Measurements from ENCODE around the gene APOB.

The APOB gene

DNA sequence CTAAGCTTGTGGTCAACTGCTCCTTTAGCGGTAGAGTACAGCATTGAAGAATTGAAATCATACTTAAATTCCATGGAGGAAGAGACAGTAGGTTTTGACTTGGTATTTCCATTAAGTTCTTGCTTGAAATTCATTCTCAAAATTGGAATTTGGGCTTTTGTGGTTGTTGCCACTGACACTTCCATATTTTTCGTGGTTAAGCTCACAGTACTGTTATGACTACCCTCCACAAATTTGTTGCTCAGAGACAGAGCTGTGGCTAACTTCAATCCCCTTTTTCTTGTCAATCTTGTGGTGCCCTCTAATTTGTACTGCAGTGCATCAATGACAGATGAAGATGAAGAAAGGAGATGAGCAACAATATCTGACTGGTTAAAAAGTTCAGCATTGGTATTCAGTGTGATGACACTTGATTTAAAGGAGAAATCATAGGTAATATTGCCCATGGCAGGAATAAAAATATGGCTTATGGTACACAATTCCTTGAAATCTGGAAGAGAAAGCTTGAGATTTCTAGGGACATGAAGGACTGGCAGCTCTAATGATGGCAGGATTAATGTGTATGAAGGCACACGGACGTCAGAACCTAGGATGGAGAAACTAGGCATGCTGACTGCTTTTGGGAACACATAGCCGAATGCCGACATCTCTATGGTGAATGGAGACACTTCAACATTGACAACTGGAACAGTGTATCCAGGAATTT lies 37.3 kb downstream of the APOB start:
- DNase-seq: no peak
- intact Hi-C loops (cut with DNase I): no loop called here

DNA sequence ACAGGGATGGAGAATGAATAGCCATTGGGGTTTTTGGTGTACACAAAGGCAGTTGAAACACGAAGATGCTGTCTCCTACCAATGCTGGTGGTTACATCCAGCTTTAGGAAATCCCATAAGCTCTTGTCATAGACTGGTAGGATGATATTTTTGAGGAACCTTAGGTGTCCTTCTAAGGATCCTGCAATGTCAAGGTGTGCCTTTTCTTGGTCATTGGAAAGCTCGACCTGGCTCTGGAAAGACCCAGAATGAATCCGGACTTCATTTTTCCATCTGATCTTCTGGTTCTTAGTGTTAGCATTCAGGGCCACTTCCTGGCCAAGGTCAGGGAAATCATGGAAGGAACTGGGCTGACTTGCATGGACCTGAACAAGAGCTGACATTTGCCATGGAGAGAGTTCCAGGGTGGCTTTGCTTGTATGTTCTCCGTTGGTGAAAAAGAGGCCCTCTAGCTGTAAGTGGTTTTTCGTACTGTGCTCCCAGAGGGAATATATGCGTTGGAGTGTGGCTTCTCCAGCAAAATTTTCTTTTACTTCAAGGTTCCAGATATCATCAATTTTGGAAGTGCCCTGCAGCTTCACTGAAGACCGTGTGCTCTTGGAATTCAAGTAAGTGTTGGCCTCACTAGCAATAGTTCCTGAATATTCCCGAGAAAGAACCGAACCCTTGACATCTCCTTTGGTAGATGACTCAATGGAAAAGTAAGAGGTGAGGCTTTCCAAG lies 38.0 kb downstream of the APOB start:
- no peak for DNase-seq
- intact Hi-C loops (cut with DNase I): no loop called here

DNA sequence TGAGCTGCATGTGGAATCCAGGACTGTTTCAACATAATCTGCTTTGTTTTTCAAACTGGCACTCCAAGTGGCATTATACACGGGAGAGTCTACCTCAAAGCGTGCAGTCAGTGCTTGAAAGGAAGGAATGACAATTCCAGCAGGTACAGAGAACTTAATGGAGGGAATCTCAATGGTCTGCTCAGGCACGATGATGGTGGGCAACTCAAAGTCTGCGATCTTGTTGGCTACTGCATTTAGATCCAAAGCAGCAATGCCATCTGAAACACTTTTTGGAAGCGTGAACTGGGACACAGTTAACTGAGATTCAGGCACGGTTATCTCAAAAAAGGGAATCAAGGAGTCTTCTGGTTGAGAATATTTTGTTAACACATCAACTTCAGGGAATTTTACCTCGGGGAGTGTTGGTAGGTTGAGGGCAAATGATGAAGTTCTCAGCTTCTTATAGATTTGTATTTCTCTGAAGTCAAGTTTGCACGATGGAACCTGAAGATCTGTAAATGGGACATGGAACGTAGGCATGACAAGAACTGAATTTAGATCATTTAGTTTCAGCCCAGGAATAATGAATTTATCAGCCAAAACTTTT lies 38.7 kb downstream of the APOB start:
- DNase-seq: no peak
- intact Hi-C loops (cut with DNase I): no loop called here

DNA sequence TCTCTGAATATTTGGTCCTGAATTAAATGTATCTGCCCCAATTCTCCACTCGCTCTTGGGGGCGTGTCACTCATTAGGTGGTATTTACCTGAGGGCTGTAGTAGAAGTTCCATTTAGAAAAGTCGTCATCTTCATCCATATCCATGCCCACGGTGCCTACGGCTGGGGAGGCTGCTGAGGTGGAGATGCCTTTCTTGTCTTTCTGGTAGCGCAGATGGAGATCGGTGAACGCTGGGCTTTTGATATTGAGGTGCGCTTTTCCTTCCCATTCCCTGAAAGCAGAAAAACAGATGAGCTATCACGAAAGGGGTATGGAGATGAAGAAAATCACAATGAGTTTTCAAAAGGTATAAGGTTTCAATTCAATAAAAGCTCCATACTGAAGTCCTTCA lies 39.7 kb downstream of the APOB start:
- intact Hi-C loops (cut with DNase I): no loop called here
- no peak for DNase-seq

DNA sequence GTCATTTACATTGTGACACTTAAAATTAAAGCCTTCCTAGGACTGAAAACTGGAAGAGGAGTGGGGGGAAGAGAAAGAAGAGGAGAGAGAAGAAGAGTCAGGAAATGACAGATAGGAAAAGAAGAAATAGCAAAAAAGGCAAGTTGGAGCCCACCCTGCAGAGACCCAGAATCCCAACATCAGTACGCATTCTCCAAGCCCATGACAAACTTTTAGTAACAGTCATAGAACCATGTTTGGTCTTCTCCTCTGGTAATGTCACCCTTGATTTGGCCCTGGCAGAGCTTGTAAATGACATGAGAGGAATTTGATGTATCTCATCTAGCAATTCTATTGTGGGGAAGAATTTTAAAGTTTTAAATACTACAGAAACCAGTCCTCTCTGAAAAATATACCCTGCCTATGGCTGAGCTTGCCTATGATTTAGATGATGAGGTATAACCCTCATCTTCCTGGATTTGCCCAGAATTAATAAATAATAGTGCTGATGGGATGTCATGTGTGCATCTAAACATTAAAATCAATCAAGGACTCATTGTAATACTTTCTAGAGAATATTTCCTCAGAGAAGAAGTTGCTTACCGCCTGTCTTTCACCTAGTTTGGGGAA lies 40.2 kb downstream of the APOB start:
- no peak for DNase-seq
- intact Hi-C loops (cut with DNase I): no loop called here

DNA sequence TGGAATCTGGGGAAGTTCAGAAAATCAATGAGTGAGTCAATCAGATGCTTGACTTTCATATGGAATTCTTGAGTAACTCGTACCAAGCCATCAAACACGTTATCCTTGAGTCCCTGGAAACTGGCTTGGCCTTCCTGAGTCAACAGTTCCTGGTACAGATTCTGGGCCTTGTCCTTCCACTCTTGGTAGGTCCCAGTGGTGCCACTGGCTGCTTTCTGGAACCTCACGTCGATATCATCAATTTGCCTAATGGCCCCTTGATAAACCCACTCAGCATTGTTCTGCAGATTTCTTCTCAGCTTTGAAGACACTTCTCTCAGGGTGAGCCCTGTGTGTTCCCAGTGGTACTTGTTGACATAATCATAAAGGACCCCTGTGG lies 41.1 kb downstream of the APOB start:
- no peak for DNase-seq
- intact Hi-C loops (cut with DNase I): no loop called here

DNA sequence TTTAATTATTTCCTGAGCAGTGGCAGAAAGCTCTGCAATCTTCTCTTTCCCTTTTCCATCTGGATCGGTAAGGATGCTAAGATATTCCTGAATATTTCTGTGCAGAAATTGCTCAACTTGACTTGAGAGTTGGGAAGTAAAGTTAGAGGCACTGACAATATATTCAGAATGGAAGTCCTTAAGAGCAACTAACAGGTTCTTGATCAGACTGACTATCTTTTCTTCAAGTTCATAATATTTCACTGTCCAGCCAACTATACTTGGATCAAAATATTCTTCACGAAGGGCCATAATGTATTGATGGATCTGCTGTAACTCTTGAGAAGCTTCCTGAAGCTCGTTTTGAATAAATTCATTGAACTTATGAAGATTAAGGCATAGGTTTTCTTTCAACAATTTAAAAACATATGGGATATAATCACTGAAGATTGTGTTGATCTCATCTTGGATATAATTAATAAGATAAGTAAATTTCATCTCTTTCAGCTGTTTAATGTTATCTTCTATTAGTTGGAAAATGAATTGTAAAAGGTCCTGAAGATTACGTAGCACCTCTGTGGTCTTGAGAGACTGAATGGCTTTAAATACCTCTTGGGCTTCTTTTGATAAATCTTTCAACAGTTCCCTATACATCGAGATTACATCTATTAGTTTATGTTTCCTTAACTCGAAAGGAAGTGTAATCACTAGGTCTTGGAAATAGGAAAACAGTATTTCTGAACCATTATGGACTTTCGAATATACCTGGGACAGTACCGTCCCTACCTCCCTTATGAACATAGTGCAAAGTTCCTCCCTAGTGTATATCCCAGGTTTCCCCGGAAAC lies 41.7 kb downstream of the APOB start:
- DNase-seq: no peak
- intact Hi-C loops (cut with DNase I): no loop called here

DNA sequence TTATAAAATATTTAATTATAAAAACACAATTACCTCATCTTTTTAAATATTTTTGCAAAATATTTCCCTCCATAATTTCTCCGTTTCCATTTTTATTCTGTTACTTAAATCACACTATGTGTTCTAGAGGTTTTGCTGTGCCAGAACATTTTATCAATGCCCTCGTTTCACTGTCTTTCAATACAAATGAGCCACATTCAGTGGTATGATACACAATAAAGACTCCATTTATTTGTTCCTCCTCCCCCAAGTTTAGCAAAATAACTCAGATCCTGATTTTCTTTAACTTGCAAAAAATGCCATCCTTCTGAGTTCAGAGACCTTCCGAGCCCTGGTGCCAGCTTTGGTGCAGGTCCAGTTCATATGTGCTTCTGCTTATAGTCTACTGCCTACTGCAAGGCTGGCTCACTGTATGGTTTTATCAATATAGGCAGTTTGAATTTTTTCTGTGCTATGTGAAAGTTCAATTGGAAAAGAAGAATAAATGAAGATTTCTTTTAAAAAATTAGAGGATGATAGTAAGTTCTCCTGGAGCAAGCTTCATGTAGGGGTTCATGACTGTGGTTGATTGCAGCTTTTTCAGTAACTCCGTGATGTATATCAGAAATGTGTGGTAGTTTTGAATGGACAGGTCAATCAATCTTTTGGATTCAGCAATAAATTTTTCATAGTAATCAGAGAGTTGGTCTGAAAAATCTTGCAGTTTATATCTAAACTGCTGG lies 42.5 kb downstream of the APOB start:
- intact Hi-C loops (cut with DNase I): no loop called here

DNA sequence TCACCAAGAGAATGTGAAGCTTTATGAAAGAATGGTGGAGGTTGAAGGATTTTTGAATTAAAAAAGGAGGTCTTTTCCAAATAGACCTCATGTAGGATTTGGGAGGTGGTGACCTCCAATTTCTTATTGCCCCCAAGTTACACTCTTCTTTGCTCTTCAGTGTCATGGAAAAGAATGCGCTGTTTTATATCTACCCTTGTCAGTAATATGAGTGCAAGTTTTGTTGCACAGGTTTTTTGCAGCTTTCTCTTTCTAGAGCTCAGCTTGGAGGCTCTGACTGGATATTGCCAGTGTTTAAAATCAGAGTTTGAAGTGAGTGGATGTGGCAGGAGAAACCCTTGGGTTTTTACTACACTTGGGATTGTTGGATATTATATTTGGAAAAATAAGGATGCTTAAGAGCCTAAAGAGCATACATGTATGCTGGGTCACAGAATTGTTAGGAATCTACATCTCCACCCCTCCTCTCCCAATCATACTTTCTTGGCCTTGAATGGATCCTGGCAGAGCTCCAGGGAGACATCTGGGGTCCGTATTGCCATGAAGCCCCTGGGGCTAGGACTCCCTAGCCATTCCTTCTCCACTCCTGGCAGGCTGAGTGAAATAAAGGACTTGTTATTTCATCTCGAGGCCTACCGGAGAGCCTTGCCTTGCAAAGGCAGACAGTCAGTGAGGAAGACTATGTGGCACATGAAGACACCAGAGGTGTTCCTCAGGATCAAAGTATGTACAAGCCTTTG lies 43.8 kb downstream of the APOB start:
- DNase-seq: no peak
- intact Hi-C loops (cut with DNase I): no loop called here

More for the DNA sequence above, 42.5 kb downstream of the APOB start:
- no peak for DNase-seq

DNA sequence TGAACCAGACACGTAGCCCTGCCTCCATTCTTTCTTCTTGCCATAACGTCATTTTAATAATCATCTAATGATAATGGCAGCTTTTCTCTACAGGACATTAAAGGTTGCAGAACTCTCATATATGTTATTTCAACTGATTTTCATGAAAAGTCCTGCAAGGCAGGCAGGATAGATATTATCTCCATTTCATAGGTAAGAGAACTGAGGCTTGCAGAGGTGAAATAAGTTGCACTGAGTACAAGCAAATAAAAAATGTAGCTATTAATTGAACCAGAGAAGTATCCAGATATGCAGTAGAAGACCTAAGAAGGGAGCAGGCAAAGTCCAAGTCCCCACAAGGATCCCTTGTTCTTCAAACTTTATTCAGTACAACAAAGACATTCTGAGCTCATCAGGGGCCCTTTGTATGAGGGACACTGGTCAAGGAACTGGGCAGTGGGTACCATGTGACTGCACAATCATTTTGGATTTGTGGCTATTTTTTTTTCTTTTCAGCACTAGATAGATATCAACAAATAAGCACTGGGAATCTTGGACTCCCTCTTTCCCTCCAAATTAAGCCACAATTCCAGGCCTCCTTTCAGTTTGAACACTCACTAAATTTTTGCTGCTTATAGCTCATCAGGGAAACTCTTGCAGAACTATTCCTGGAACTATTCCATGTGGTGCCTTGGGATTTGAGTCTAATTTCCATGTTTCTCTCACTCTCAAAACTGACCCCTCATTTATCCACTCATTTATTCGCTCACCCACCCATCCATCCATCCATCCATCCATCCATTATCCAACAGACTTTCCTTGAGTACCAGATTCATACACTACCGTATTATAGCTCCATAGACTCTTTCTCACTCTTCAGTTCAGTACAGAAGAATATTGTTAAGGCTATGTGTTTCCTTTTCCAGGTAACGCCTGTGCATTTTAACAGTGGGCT lies 44.6 kb downstream of the APOB start:
- intact Hi-C loops (cut with DNase I): no loop called here
- no peak for DNase-seq

DNA sequence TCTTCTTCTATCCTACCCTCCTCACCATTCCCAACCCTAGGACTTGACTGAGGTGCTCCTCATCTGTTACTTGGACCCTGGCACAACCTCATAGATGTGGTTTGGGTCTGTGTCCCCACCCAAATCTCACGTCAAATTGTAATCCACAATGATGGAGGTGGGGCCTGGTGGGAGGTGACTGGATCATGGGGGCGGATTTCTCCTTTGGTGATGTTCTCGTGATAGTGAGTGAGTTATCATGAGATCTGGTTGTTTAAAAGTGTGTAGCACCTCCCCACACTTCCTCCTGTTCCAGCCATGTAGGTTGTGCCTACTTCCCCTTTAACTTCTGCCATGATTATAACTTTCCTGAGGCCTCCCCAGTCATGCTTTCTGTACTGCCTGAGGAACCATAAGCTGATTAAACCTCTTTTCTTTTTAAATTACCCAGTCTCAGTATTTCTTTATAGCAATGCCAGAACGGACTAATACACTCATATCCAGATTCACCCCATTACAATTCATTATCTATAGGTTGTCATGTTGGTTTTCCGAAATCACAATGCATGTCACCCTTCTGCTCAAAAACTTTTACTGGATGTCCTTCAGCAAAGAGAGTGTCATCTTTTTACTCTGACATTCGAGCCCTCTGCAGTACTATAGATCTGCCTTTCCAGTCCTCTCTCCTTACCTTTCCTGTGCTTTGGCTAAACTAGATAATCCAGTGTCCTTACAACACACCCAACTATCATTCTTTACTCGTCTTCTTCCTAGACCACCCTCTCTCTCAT lies 45.7 kb downstream of the APOB start:
- intact Hi-C loops (cut with DNase I): no loop called here
- DNase-seq: no peak

DNA sequence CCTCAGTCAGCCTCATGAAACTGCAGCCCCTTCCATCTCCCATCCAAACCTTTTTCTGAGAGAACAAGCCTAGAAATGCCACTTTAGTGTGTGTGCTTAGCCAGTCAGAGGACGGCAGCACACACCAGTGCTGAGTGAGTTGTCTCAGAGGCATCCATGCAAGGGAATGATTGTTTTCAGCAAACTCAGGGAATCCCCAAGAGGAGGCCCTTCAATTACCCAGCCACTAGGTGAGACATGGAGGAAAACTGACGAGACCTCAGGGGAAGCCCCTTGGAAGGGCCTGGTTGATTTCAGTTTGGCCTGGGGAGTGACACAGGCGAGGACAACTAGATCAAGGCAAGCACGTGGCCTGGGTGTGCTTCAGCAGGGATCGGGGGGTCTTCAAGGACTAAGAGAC lies 49.7 kb downstream of the APOB start:
- intact Hi-C loops (cut with DNase I): no loop called here
- DNase-seq: no peak

DNA sequence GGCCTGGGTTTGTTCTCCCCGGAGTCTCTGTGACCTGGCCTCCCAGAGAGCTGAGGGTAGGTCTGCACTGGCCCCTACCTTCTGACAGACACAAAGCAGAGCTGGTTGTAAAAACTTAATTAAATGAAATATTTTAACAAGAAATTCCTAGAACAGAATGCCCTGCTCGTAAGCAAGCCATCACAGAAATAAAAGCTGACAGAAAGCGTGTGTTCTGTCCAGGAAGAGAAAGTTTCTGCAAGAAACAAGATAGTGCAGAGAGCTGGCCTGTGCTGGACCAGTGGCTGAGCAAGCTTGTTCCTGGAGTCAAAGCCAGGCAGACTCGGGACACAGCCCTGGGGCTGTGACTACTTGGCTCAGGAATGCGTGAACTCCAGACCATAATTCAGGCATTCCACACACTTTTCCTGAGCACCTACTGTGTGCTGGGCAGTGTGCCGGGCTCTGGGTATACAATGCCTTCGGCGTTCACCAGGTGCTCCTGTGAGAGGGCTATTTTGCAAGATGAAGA lies 51.6 kb downstream of the APOB start:
- intact Hi-C loops (cut with DNase I): no loop called here
- no peak for DNase-seq

DNA sequence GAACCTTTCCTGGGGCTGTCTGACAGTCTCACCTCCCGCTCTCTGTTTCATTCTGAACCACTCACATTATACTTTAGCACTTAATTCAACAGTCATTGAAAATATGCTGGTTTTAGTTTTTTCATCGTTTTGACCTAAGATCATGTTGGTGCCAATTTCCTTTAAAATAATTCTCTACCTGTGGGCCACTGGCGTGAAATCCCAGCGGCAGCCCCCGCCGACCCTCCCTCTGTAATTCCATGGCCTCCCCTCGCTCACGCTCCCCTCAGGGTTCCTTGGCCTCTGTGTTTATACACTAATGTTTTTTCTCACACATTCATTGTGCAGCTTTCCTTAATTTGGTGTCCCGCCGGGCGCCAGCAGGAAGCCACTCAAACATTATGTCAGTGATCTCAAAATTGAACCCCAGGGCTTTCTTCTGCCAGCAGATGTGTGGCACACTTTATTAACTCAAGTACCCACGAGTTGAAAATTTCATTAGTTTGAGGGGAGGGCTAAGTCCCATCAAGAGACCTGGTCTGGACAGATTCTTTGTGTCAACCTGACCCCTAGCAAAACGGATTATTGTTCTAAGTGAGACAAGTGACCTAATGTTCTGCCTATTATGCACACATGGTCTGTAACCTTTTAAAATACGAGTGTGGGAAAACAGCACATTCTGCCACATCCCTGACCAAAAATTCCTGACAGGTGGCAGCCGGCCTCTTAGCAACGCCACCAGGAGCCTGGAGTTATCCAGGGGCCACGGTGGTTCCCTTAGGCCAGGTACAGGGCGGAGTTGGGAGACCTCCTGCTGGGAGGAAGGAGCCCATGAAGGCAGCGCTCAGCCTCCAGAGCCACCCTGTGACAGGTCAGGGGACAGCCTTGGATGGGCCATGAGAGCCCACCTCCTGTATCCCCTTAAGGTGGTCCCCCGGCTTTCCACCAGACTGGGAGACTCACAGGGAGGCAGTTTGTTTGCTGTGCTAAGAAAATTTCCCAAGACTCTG lies 53.1 kb downstream of the APOB start:
- DNase-seq: no peak
- intact Hi-C loops (cut with DNase I): no loop called here

DNA sequence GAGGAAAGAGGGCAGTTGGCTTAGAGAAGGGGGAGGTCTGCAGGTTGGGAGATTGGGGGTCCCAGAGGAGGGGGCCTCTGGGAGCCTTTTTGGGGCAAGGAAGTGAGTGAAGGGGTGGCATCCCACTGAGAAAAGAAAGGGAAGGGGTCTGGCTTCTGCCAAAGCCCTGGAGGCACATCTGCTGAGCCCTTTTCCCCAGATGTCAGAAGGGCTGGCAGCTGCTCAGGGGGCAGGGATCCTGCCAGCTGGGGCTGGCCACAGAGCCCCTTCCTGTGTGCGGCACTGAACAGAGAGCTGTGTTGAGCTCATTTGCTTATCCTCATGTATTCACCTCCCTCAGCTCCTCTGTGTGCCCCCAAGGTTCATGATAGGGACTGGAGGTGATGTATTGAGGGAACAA lies 54.5 kb downstream of the APOB start:
- intact Hi-C loops (cut with DNase I): no loop called here

DNA sequence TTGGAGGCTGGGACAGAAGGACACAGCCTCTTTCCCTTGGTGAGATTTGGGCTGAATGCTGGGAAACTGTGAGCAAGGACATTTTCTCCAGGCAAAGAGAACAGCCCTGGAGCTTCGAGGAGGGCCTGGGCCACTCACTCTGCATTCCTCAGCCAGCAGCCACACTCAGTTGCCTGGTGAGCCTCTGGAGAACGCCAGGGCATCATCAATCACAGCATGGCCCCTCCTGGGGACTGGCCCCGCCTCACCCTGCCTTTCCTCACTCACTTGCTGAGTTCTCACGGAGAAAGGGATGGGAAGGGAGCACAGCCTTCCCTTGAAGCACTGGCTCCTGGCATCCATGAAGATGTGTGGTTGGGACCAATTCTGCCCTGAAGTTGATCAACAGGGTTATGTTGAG lies 55.0 kb downstream of the APOB start:
- no peak for DNase-seq
- intact Hi-C loops (cut with DNase I): no loop called here

More for the DNA sequence above, 54.5 kb downstream of the APOB start:
- DNase-seq: no peak

Data from posterior cingulate gyrus (tissue), 11 donors.